HG03066 (cell line): ENCODE results near the gene ICA1L.
"Not testable (repeated sequence)": the region's sequence is repeated elsewhere in the genome, so short reads cannot be mapped to it uniquely, and the experiment has no call there.

ENCODE experiments used
- ATAC-seq: cut with Tn5 transposase; IDR thresholded peaks from one replicate; pipeline ENCODE4 v1.9.1; 2021; ENCODE audit warnings: low read depth; ENCODE audit not compliant: unreplicated experiment

The ICA1L gene

GRCh38 chr2:202848813-202849212 lies 22.8 kb downstream of the ICA1L start:
- no peak for ATAC-seq

- no peak for ATAC-seq
Observed at GRCh38 chr2:202847693-202848524, 23.7 kb downstream of the ICA1L start.

- no peak for ATAC-seq
Observed at GRCh38 chr2:202844656-202845055, 26.9 kb downstream of the ICA1L start.

GRCh38 chr2:202842690-202843089 lies 28.9 kb downstream of the ICA1L start:
- no peak for ATAC-seq

- no peak for ATAC-seq
Observed at GRCh38 chr2:202841090-202841867, 30.3 kb downstream of the ICA1L start.

GRCh38 chr2:202831242-202832220 lies 40.0 kb downstream of the ICA1L start:
- no peak for ATAC-seq

- no peak for ATAC-seq
Observed at GRCh38 chr2:202824901-202825300, 46.7 kb downstream of the ICA1L start.

- ATAC-seq = no peak
Observed at GRCh38 chr2:202822411-202822810, 49.2 kb downstream of the ICA1L start.

GRCh38 chr2:202821206-202822160 lies 50.1 kb downstream of the ICA1L start:
- no peak for ATAC-seq

GRCh38 chr2:202818321-202818720 lies 53.2 kb downstream of the ICA1L start:
- ATAC-seq = no peak

- ATAC-seq = no peak
Observed at GRCh38 chr2:202817771-202818170, 53.8 kb downstream of the ICA1L start.

- no peak for ATAC-seq
Observed at GRCh38 chr2:202815548-202816360, 55.8 kb downstream of the ICA1L start.

GRCh38 chr2:202814226-202814625 lies 57.3 kb downstream of the ICA1L start:
- ATAC-seq = no peak

- ATAC-seq = no peak
Observed at GRCh38 chr2:202813387-202813786, 58.2 kb downstream of the ICA1L start.

GRCh38 chr2:202808754-202809153 lies 62.8 kb downstream of the ICA1L start:
- ATAC-seq = no peak

GRCh38 chr2:202807431-202808138 lies 64.0 kb downstream of the ICA1L start:
- ATAC-seq = not testable (repeated sequence)

- not testable (repeated sequence) for ATAC-seq
Observed at GRCh38 chr2:202805911-202806310, 65.7 kb downstream of the ICA1L start.

GRCh38 chr2:202797944-202798343 lies 73.6 kb downstream of the ICA1L start:
- ATAC-seq = no peak
